Measurements from ENCODE around the gene NBEA. TPM values are rescaled to one million over a fixed set of nuclear protein-coding genes. Genes with fewer than 3 reads are reported as not detected.

Gene NBEA
- total RNA-seq, 2 donors from 2014 or later, result 12.2 to 20.8 TPM

DNA sequence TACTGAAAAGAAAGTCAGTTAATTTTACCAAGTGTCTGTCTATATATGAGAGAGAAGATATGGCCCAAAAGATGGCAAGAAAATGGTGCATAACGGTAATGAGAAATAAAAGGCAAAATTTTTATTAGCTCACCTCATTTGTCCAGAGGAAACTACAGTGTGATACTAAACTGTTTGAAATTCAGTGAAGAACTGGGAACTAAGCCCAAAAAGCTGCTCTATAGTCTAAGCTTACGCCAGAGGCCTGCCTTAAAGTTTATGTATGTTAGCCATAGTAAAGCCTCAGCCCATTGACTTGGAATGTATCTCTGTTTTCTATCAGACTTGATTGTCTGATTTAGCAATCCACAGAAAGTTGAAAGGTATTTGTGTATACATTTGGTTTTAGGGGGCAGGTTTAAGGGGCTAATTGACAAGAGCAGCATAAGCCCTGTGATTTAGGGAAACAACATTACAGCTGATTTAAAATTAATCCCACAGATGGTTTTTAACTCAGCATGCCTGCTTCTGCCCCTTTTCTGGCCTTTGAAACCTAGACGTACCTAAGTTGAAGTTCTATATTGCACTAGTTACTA lies 625.4 kb downstream of the NBEA start:
- DNase-seq (no peak), ATAC-seq (no peak)
- intact Hi-C loops (cut with DNase I), result no loop called here

DNA sequence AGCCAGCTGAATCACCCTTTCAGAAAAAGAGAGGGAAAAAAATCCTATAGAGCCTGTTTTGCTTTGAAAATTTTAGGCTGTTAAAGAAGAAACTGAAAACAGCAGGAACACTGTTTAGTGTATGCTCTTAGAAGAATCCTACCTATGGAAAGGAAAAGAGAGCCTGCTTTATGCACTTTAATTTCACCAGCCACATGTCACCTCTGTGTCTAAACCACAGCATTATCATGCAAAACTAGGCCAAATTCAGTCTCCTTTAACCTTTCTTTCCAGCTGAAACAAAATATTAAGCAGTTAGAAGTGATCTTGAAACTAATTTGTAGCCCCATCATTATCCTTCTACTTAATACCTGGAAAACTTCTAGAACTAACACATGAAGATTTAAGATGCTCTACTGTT lies 631.6 kb downstream of the NBEA start:
- intact Hi-C loops (cut with DNase I), result no loop called here
- DNase-seq (no peak), ATAC-seq (no peak)

GRCh38 chr13:35592457-35592856 lies 650.4 kb downstream of the NBEA start:
- intact Hi-C loops (cut with DNase I), result no loop called here
- DNase-seq (no peak), ATAC-seq (no peak)

DNA sequence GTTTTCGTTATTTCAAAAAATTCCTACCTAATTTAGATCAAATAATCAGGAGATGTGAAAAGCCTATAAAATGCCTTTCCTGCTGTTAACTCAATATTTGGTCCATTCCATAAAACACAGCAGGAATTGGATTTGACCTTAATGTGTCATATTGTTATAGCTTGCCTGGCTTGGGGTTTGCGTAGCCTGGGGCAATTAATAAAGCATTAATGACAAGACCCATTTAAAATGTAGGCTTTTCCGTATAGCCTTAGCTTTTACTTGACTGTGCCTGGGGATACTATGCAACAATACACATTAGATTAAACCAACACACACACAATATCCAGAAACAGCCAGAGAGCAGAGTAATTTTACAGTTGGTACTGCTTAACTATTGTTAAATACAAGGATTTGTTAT lies 651.6 kb downstream of the NBEA start:
- ATAC-seq (no peak), DNase-seq (no peak)
- intact Hi-C loops (cut with DNase I), result no loop called here

DNA sequence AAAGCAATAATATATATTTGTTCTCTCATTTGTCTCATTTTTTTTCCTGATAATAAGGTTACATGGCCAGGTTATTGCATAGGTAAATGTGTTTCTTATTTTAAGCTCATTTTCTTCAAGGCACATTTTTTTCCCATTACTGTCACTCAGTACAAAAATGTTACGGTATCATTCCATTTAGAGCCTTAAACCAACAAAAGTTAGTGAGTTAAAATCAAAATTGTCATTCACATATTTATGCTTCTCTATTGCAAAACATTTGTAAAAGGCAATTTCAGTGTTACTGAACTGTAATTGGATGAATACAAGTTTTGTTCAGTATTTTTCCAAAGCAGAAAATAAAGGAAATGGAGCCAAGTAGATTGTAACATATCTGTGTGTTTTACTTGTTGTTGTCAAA lies 652.0 kb downstream of the NBEA start:
- DNase-seq (no peak), ATAC-seq (no peak)
- intact Hi-C loops (cut with DNase I), result no loop called here

DNA sequence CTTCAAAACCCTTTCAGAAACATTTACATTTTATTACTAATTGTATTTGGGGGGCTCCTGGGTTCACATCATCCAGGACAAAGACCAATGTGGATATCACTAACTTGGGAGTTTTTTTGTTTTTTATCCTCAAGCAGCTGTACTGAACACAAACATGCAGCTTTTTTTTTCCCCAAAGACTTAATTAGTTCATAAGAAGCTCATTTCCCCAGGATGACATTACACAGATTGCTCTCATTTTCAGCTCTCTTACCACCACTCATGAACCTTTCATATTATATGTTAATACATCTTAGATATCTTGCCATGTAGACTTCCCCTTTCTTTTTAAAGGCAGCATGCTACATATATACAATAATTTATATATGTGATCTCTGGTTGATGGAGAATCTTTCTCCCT lies 653.1 kb downstream of the NBEA start:
- ATAC-seq (no peak), DNase-seq (no peak)
- intact Hi-C loops (cut with DNase I), result no loop called here

GRCh38 chr13:35596321-35597030 lies 654.4 kb downstream of the NBEA start:
- intact Hi-C loops (cut with DNase I), result no loop called here
- ATAC-seq (no peak), DNase-seq (no peak)

- ATAC-seq (no peak), DNase-seq (no peak)
- intact Hi-C loops (cut with DNase I), result no loop called here
These were observed 655.4 kb downstream of the NBEA start for GRCh38 chr13:35597451-35597850.

DNA sequence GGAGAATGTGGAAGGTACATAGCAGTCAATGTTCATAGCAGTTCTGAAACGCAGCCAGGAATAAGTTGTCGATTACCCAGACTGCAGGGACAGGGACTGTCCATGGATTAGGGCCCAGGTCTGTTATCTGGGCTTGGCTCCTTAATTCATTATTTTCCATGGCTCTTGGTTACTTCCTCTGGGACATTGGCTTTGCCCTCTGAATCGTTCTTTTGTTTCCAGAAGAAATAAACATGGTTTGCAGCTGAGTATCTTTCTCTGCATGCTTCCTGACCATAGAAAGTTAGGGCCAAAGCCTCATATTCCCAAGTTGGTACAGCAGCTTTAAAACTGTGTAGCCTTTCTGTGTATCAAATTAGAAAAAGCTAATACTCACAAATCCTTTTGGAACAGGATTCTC lies 656.2 kb downstream of the NBEA start:
- peak; percentile 68 to 77 for ATAC-seq
- no peak for DNase-seq
- intact Hi-C loops (cut with DNase I), result no loop called here

GRCh38 chr13:35598790-35599369 lies 656.8 kb downstream of the NBEA start:
- DNase-seq (no peak), ATAC-seq (peak in 1 of 2 donors; percentile 37)
- intact Hi-C loops (cut with DNase I), result no loop called here

DNA sequence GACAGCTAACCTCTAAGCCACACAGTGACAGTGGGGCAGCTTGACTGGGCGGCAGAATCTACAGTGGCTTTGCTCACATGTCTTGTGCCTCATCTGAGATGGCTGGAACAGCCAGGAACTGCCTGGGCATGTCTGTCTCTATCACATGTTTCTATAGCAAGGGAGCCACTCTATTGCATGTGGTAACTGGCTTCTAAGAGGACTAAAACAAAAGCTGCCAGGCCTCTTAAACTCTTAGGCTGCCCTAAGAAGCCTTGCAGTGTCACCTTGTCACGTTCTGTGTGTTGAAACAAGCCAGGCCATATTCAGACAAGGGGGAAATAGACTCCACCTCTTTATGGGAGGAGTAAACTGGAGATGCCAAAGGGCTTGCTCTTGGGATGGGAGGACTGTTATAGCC lies 657.3 kb downstream of the NBEA start:
- intact Hi-C loops (cut with DNase I), result no loop called here
- DNase-seq (no peak), ATAC-seq (peak; percentile 12 to 32)

DNA sequence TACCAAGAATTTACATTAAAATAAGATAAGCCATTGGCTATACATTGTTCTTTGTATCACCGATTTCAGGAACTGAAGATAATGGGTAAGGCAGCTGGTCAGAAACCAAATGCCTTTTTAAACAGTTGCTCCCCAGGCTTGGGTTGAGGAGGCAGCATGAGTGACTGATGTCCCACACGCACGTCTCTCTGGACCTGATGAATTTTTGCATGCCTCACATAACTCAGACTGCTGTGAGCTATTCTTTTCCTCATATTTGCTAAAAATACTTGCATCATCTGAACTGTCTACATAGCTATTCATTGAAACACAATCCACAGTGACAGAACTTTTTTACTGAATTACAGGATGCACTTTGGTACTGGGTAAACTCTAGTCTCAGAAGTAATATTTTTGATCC lies 658.1 kb downstream of the NBEA start:
- DNase-seq, result no peak
- intact Hi-C loops (cut with DNase I), result no loop called here
- ATAC-seq, result no peak

GRCh38 chr13:35603593-35604285 lies 661.7 kb downstream of the NBEA start:
- intact Hi-C loops (cut with DNase I), result no loop called here
- DNase-seq (no peak), ATAC-seq (no peak)

- intact Hi-C loops (cut with DNase I), result no loop called here
- ATAC-seq, result no peak
These were observed 672.6 kb downstream of the NBEA start for GRCh38 chr13:35614666-35615065.

GRCh38 chr13:35617420-35617819 lies 675.4 kb downstream of the NBEA start:
- intact Hi-C loops (cut with DNase I), result no loop called here
- ATAC-seq (no peak), DNase-seq (no peak)

More at GRCh38 chr13:35614666-35615065, 672.6 kb downstream of the NBEA start:
- DNase-seq, result no peak

DNA sequence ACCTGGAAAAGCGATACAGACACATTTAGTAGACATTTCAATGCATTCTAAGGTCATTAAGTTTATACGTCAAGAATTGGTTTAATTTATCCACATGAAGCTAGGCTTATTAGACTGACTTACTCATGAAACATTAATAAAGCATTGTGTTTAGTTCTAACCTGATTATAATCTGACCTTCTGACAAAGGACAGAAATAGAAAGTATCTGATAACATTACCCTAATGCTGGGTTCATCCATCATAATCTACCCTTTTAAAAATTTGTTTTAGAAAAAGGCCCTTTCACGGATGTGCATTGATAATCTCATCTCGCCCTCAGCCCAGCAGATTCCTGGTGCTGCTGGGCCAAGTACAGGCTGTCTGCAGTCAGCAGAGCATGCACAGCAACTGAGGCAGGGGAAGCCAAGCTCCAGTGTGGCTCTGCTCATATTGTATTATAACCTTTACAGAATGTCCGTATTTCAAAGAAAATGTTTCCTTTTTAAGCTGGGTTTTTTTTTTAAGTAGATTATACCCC lies 676.6 kb downstream of the NBEA start:
- no peak for DNase-seq
- intact Hi-C loops (cut with DNase I), result no loop called here
- ATAC-seq, result no peak

DNA sequence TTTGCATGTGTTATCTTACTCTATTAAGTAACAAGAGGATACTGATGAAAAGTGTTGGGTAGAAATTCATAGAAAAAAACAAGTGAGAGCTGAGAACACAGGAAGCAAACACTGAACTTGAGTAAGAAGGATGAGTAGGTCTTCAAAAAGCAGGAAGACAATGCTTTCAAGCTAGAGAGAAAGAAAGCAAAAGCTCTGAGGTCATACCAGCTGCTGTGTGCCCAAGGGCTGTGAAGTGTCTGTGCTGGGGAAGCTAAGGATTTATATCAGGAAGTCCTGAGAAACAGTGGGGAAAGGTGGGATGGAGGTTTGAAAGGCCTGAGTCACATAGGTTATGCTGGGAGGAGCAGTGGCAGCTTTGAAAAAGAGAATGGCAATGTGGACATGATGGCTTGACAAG lies 679.9 kb downstream of the NBEA start:
- DNase-seq (no peak), ATAC-seq (no peak)
- intact Hi-C loops (cut with DNase I), result no loop called here

- intact Hi-C loops (cut with DNase I), result no loop called here
- DNase-seq (no peak), ATAC-seq (no peak)
These were observed 687.0 kb downstream of the NBEA start for GRCh38 chr13:35629026-35629425.

GRCh38 chr13:35630551-35631275 lies 688.6 kb downstream of the NBEA start:
- intact Hi-C loops (cut with DNase I), result loop anchor here in 1 of 2 donors (5.0 to 10.0 kb wide), 2 partner anchors 154 to 322 kb away; no protein-coding TSS in a partner anchor
- no peak for DNase-seq
- peak; percentile 41 to 73 for ATAC-seq

All from left cardiac atrium (tissue), 4 donors.